Panc1 (cell line): ENCODE results near the gene UBL4A.

Source experiments
- POLR2AphosphoS5 ChIP-seq: IDR thresholded peaks from 2 replicates; pipeline ENCODE4 v1.6.1; 2012; ENCODE audit warnings: mild to moderate bottlenecking, low read depth, low read length, moderate library complexity
- SIN3A ChIP-seq: IDR thresholded peaks from 2 replicates; pipeline ENCODE4 v1.6.1; 2012; ENCODE audit warnings: low read depth, mild to moderate bottlenecking, low read length, moderate library complexity, borderline replicate concordance; ENCODE audit not compliant: insufficient read depth
- TCF7L2 ChIP-seq: IDR thresholded peaks from 2 replicates; pipeline ENCODE4 v1.6.1; 2011; ENCODE audit warnings: mild to moderate bottlenecking, low read depth, low read length, inconsistent platforms
- TF ChIP-seq, protein P1 (sequence below): fragments of 450-650 bp; IDR thresholded peaks from 2 replicates; pipeline ENCODE4 v1.5.1; 2017; ENCODE audit warnings: mild to moderate bottlenecking

GRCh38 chrX:154440623-154441357 lies 45.6 kb downstream of the UBL4A start:
- TF ChIP-seq, protein P1, sequence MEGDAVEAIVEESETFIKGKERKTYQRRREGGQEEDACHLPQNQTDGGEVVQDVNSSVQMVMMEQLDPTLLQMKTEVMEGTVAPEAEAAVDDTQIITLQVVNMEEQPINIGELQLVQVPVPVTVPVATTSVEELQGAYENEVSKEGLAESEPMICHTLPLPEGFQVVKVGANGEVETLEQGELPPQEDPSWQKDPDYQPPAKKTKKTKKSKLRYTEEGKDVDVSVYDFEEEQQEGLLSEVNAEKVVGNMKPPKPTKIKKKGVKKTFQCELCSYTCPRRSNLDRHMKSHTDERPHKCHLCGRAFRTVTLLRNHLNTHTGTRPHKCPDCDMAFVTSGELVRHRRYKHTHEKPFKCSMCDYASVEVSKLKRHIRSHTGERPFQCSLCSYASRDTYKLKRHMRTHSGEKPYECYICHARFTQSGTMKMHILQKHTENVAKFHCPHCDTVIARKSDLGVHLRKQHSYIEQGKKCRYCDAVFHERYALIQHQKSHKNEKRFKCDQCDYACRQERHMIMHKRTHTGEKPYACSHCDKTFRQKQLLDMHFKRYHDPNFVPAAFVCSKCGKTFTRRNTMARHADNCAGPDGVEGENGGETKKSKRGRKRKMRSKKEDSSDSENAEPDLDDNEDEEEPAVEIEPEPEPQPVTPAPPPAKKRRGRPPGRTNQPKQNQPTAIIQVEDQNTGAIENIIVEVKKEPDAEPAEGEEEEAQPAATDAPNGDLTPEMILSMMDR = no peak
- TF ChIP-seq POLR2AphosphoS5 (no peak), SIN3A (no peak), TCF7L2 (no peak)
